Mucosa of descending colon (tissue), 3 donors: ENCODE measurements around the gene SEC23A. TPM values are rescaled to one million over a fixed set of nuclear protein-coding genes. Genes with fewer than 3 reads are reported as not detected.
A peak's percentile ranks its signal among the peaks of the same experiment; 100 is the strongest.
"Not testable (repeated sequence)": the region's sequence is repeated elsewhere in the genome, so short reads cannot be mapped to it uniquely, and the experiment has no call there.

Experiments
- ATAC-seq: fragments of 200-7000 bp; cut with Tn5 transposase; one replicate; pipeline ENCODE4 v1.9.1; 2020; ENCODE audit warnings: mild to moderate bottlenecking, moderate library complexity
- DNase-seq, 3 donors: peaks; one replicate each; pipeline ENCODE4 v3.0.0-alpha.2; 2020
- H3K36me3 ChIP-seq: fragments of 200-600 bp; one replicate; pipeline ENCODE4 v1.8.0; 2021; ENCODE audit warnings: low read depth, mild to moderate bottlenecking
- H3K4me1 ChIP-seq: fragments of 200-600 bp; one replicate; pipeline ENCODE4 v1.8.0; 2021; ENCODE audit warnings: low read depth, mild to moderate bottlenecking
- H3K4me3 ChIP-seq: fragments of 200-600 bp; one replicate; pipeline ENCODE4 v1.8.0; 2021; ENCODE audit warnings: mild to moderate bottlenecking
- H3K9me3 ChIP-seq: fragments of 200-600 bp; one replicate; pipeline ENCODE4 v1.8.0; 2021; ENCODE audit warnings: mild to moderate bottlenecking
- intact Hi-C, 2 donors: fragments of 100-400 bp; cut with DNase I in 1 of 2; cut with micrococcal nuclease in 1 of 2; formaldehyde crosslinking; loops; one replicate each; pipeline versions ENCODE4 v1.11.0 to v1.11.1; 2022; cut with DNase I, micrococcal nuclease
- total RNA-seq, 3 donors: library from RNA; stranded (reverse); fragmentation: NEBNext Ultra II Directional in 2 of 3; extraction: Animal tissue kit (Norgen Biotek cat#: 25700) in 2 of 3; gene quantifications; one replicate each; pipeline versions ENCODE4 v1.2.1 to v1.2.4, GENCODE V29; 2021 to 2023
- TF ChIP-seq, protein P1 (sequence below): fragments of 200-600 bp; IDR thresholded peaks from one replicate; pipeline ENCODE4 v1.8.0; 2022; ENCODE audit warnings: antibody characterized with exemption, mild to moderate bottlenecking
- donor health status: DM: no; HTN: no; CAD: no; lungs with moderate emphysema.
- donor health status: DM: no; HTN: no; CAD: no.
- donor health status: DM: no; HTN: yes; CAD: no.

Gene SEC23A
- total RNA-seq, 3 donors from 2014 or later = 84.4 to 148 (median 122) TPM

- Histone ChIP-seq H3K9me3 (peaks cover 36% of the 10 kb centered on the region), H3K4me1 (no peaks in the 10 kb centered on the region), H3K4me3 (no peak overlapping the region), H3K36me3 (peaks cover 25% of the 10 kb centered on the region)
- DNase-seq (no peak), ATAC-seq (no peak)
- intact Hi-C loops = no loop called here
- TF ChIP-seq, protein P1, sequence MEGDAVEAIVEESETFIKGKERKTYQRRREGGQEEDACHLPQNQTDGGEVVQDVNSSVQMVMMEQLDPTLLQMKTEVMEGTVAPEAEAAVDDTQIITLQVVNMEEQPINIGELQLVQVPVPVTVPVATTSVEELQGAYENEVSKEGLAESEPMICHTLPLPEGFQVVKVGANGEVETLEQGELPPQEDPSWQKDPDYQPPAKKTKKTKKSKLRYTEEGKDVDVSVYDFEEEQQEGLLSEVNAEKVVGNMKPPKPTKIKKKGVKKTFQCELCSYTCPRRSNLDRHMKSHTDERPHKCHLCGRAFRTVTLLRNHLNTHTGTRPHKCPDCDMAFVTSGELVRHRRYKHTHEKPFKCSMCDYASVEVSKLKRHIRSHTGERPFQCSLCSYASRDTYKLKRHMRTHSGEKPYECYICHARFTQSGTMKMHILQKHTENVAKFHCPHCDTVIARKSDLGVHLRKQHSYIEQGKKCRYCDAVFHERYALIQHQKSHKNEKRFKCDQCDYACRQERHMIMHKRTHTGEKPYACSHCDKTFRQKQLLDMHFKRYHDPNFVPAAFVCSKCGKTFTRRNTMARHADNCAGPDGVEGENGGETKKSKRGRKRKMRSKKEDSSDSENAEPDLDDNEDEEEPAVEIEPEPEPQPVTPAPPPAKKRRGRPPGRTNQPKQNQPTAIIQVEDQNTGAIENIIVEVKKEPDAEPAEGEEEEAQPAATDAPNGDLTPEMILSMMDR = no peak
Measured at GRCh38 chr14:39055786-39056474, 47.1 kb downstream of the SEC23A start.

- H3K9me3 ChIP-seq = peaks cover 31% of the 10 kb centered on the region
- H3K4me1 ChIP-seq, intact Hi-C loops, DNase-seq, H3K4me3 ChIP-seq, ATAC-seq: not testable (repeated sequence)
- H3K36me3 ChIP-seq = peaks cover 29% of the 10 kb centered on the region
Measured at GRCh38 chr14:39052869-39053454, 50.1 kb downstream of the SEC23A start.

- peak; percentile 75 for ATAC-seq
- TF ChIP-seq, protein P1 = no peak
- Histone ChIP-seq H3K4me3 (no peak overlapping the region), H3K4me1 (no peaks in the 10 kb centered on the region), H3K9me3 (peaks cover 6% of the 10 kb centered on the region), H3K36me3 (peaks cover 26% of the 10 kb centered on the region)
- no peak for DNase-seq
- intact Hi-C loops = no loop called here
Measured at GRCh38 chr14:39050389-39050788, 52.6 kb downstream of the SEC23A start.

DNA sequence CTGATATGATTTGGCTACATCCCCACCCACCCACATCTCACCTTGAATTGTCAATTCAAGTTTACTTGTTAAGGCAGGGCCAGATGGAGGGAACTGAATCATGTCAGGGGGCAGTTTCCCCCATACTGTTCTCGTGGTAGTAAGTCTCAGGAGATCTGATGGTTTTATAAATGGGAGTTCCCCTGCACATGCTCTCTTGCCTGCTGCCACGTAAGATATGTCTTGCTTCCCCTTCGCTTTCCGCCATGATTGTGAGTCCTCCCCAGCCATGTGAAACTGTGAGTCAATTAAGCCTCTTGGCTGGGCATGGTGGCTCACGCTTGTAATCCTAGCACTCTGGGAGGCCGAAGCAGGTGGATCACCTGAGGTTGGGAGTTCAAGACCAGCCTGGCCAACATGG, 57.1 kb downstream of the SEC23A start:
- intact Hi-C loops, DNase-seq, ATAC-seq, H3K9me3 ChIP-seq, H3K4me1 ChIP-seq, H3K4me3 ChIP-seq: not testable (repeated sequence)
- peaks cover 22% of the 10 kb centered on the region for H3K36me3 ChIP-seq

- no peak overlapping the region for H3K4me3 ChIP-seq
- peaks cover 23% of the 10 kb centered on the region for H3K36me3 ChIP-seq
- no peaks in the 10 kb centered on the region for H3K4me1 ChIP-seq
- ATAC-seq (no peak), DNase-seq (no peak)
- TF ChIP-seq, protein P1 = no peak
- no peaks in the 10 kb centered on the region for H3K9me3 ChIP-seq
- intact Hi-C loops = no loop called here
Measured at GRCh38 chr14:39043352-39043943, 59.6 kb downstream of the SEC23A start.

DNA sequence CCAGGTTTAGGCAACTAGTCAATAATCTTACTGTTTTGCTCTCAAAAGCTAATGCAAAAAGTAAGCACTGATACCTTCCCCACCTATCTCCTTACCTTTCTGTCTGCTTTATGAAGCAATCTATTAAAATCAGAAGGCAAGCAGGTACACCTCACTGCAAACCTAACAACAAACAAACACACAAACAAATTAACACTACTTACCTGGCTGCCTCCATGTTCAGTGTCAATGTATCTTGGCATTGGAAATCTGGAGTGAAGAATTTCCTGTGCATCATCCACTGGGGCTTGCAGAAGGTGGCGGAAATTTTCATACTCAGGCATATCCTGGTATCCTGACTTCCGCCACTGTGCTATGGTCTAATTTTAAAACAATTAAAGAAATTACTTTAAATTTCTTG, 62.5 kb downstream of the SEC23A start:
- ATAC-seq (no peak), DNase-seq (no peak)
- Histone ChIP-seq H3K4me1 (no peaks in the 10 kb centered on the region), H3K9me3 (no peaks in the 10 kb centered on the region), H3K36me3 (peaks cover 20% of the 10 kb centered on the region), H3K4me3 (no peak overlapping the region)
- TF ChIP-seq, protein P1 = no peak
- intact Hi-C loops = no loop called here
